Memory B cell (primary cell): ENCODE data around the gene KLHL29.
A peak's percentile ranks its signal among the peaks of the same experiment; 100 is the strongest.

Experiments used
- ATAC-seq: fragments of 150-1000 bp; cut with Tn5 transposase; 2 replicates; pipeline ENCODE4 v1.10.0; 2021; ENCODE audit warnings: low read depth, mild to moderate bottlenecking, moderate library complexity
- DNase-seq, 2 donors: peaks; one replicate each; pipeline ENCODE4 v3.0.0; 2022; ENCODE audit warnings: low spot score in 2 of 2
- H3K27ac Mint-ChIP-seq: one replicate; pipeline ENCODE4 v1.8.0; 2022; ENCODE audit warnings: mild to moderate bottlenecking, moderate library complexity, mixed read lengths
- H3K27me3 Mint-ChIP-seq: one replicate; pipeline ENCODE4 v1.8.0; 2022; ENCODE audit warnings: mixed read lengths
- H3K36me3 Mint-ChIP-seq: one replicate; pipeline ENCODE4 v1.8.0; 2022; ENCODE audit warnings: mild to moderate bottlenecking, mixed read lengths
- H3K4me1 Mint-ChIP-seq: one replicate; pipeline ENCODE4 v1.8.0; 2022; ENCODE audit warnings: mixed read lengths
- H3K4me3 Mint-ChIP-seq: one replicate; pipeline ENCODE4 v1.8.0; 2022; ENCODE audit warnings: mild to moderate bottlenecking, moderate library complexity, mixed read lengths
- H3K9me3 Mint-ChIP-seq: one replicate; pipeline ENCODE4 v1.8.0; 2022; ENCODE audit warnings: mixed read lengths

KLHL29 gene

DNA sequence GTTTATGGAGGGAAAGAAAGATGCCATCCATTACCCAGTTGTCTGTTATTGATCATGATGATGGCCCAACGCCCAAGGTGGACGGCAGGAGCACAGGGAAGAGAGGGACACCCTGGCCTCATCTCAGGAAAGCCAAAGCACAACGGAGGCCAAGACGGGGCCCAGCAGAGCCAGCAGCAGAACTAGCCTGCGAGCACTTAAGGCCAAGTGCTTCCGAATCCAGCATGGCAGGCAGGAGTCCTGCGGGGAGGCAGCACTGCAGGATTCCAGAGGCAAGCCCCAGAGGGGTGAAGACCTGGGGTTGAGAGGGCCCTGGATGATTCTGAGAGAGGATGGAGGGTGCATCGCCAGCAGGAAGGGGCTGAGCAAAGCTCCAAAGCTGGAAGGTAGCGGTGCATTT lies 28.3 kb upstream of the KLHL29 start:
- Mint-ChIP-seq H3K27ac (no peak overlapping the region), H3K4me1 (peaks cover 12% of the 10 kb centered on the region), H3K9me3 (no peaks in the 10 kb centered on the region), H3K36me3 (no peaks in the 10 kb centered on the region), H3K4me3 (no peak overlapping the region), H3K27me3 (peaks cover 20% of the 10 kb centered on the region)
- no peak for ATAC-seq
- DNase-seq: no peak

GRCh38 chr2:23359631-23360567 lies 25.1 kb upstream of the KLHL29 start:
- no peaks in the 10 kb centered on the region for H3K36me3 Mint-ChIP-seq
- ATAC-seq: no peak
- no peaks in the 10 kb centered on the region for H3K9me3 Mint-ChIP-seq
- H3K27me3 Mint-ChIP-seq: peaks cover 10% of the 10 kb centered on the region
- H3K27ac Mint-ChIP-seq: no peak overlapping the region
- no peak for DNase-seq
- H3K4me1 Mint-ChIP-seq: peaks cover 2% of the 10 kb centered on the region
- H3K4me3 Mint-ChIP-seq: no peak overlapping the region

DNA sequence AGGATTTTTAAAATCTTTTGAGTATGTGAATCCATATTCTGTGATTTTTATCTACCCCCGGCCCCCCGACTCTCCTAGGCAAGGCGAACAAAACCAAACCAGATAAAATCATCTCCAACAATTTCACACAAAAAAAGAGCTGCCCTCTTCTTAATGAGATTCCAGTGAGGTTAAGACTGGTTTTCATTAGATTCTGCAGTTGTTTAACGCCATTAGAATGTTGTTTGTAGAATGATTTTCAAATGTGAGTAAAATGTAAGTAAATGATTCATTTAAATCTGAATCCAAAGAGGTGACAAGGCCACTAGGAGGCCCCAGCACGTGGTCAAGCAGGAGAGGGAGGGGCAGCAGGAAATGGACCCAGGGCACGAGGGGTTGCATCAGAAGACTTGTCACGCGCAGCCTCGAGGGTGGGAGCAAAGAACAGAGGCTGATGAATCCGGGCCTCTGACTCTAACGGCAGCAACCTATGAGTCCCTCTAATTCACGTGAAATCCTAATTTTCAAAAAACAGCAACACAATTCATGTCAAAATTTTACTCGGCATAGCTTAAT lies 24.3 kb upstream of the KLHL29 start:
- peaks cover 15% of the 10 kb centered on the region for H3K27me3 Mint-ChIP-seq
- H3K27ac Mint-ChIP-seq: no peak overlapping the region
- no peaks in the 10 kb centered on the region for H3K36me3 Mint-ChIP-seq
- ATAC-seq (no peak), DNase-seq (no peak)
- H3K4me1 Mint-ChIP-seq: no peaks in the 10 kb centered on the region
- no peak overlapping the region for H3K4me3 Mint-ChIP-seq
- H3K9me3 Mint-ChIP-seq: peaks cover 5% of the 10 kb centered on the region

GRCh38 chr2:23361152-23361551 lies 23.8 kb upstream of the KLHL29 start:
- Mint-ChIP-seq H3K27ac (no peak overlapping the region), H3K4me1 (no peaks in the 10 kb centered on the region), H3K36me3 (no peaks in the 10 kb centered on the region), H3K9me3 (peaks cover 5% of the 10 kb centered on the region), H3K4me3 (no peak overlapping the region), H3K27me3 (peaks cover 15% of the 10 kb centered on the region)
- ATAC-seq: no peak
- DNase-seq: no peak

GRCh38 chr2:23363268-23363667 lies 21.7 kb upstream of the KLHL29 start:
- peaks cover 19% of the 10 kb centered on the region for H3K27me3 Mint-ChIP-seq

DNA sequence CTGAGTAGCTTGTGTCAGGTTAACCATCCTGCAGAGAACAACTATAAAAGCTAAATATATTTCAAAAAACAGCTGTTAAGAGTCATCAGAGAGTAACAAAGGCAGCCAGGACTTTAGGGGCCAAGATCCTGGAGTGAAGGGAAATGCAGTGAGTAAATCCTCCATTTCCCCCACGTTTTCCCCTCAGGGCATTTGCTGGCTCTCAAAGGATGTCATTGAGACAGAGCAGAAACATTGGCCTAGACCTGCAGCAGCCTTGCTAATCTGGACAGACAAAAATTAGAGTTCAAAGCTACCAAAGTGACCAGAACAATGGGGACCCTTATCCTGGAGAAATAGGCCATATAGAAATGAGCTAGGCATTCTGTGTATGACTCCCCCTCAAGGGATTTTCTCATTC lies 21.1 kb upstream of the KLHL29 start:
- Mint-ChIP-seq H3K4me1 (peaks cover 3% of the 10 kb centered on the region), H3K27me3 (peaks cover 19% of the 10 kb centered on the region)

More at GRCh38 chr2:23363268-23363667, 21.7 kb upstream of the KLHL29 start:
- H3K9me3 Mint-ChIP-seq: peaks cover 5% of the 10 kb centered on the region
- no peak for ATAC-seq
- peaks cover 3% of the 10 kb centered on the region for H3K4me1 Mint-ChIP-seq
- H3K27ac Mint-ChIP-seq: no peak overlapping the region
- no peaks in the 10 kb centered on the region for H3K36me3 Mint-ChIP-seq
- no peak overlapping the region for H3K4me3 Mint-ChIP-seq
- DNase-seq: no peak

GRCh38 chr2:23366720-23367119 lies 18.3 kb upstream of the KLHL29 start:
- Mint-ChIP-seq H3K27me3 (peaks cover 12% of the 10 kb centered on the region), H3K36me3 (no peaks in the 10 kb centered on the region), H3K27ac (no peak overlapping the region), H3K4me3 (no peak overlapping the region), H3K9me3 (peaks cover 5% of the 10 kb centered on the region), H3K4me1 (peaks cover 3% of the 10 kb centered on the region)
- DNase-seq (no peak), ATAC-seq (no peak)

More for the DNA sequence above, 21.1 kb upstream of the KLHL29 start:
- no peak overlapping the region for H3K27ac Mint-ChIP-seq
- ATAC-seq (no peak), DNase-seq (no peak)
- no peaks in the 10 kb centered on the region for H3K36me3 Mint-ChIP-seq
- H3K4me3 Mint-ChIP-seq: no peak overlapping the region
- peaks cover 5% of the 10 kb centered on the region for H3K9me3 Mint-ChIP-seq

DNA sequence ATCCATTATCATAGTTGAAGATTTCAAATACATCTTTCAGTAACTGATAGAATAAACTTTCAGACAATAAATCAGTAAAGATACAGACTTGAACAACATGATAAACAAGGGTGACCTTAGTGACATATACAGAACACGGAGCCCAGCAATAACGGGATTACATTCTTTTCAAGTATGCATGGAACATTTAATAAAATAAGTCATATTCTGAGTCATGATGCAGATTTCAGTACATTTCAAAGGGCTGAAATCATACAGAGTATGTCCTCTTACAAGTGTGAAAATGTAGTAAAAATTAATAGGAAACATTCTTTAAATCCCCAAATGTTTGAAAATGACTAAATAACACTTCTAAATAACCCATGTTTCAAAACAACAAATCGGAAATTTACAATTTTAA lies 17.2 kb upstream of the KLHL29 start:
- Mint-ChIP-seq H3K4me1 (peaks cover 3% of the 10 kb centered on the region), H3K9me3 (peaks cover 5% of the 10 kb centered on the region), H3K27ac (no peak overlapping the region), H3K4me3 (no peak overlapping the region), H3K36me3 (no peaks in the 10 kb centered on the region), H3K27me3 (peaks cover 12% of the 10 kb centered on the region)
- ATAC-seq (no peak), DNase-seq (no peak)

DNA sequence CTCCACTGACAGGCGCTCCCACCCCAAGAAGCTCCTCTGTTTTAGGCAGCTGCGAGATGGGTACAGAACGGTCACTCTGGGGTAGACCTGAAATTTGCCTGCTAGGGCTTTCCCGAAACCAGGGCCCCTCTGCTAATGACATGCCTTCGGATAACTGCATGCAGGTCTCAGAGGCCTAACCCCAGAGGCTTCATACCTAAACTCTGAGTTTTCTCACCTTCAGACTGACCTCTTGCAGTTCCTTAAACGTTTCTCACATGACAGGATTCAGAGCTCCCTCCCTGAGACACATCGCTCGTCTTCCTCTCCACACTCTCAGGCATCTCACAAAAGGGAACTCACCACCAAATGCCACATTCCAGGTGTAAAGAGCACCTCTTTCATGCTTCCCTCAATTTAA lies 11.3 kb upstream of the KLHL29 start:
- Mint-ChIP-seq H3K4me3 (no peak overlapping the region), H3K9me3 (no peaks in the 10 kb centered on the region), H3K36me3 (no peaks in the 10 kb centered on the region), H3K27me3 (peaks cover 2% of the 10 kb centered on the region), H3K4me1 (peaks cover 4% of the 10 kb centered on the region), H3K27ac (no peak overlapping the region)
- DNase-seq (no peak), ATAC-seq (no peak)

- peak; percentile 68 for ATAC-seq
- no peaks in the 10 kb centered on the region for H3K36me3 Mint-ChIP-seq
- no peak for DNase-seq
Observed at GRCh38 chr2:23375448-23375847, 9.5 kb upstream of the KLHL29 start.

GRCh38 chr2:23376075-23376474 lies 8.9 kb upstream of the KLHL29 start:
- H3K4me1 Mint-ChIP-seq: peaks cover 11% of the 10 kb centered on the region
- no peak overlapping the region for H3K4me3 Mint-ChIP-seq
- no peaks in the 10 kb centered on the region for H3K36me3 Mint-ChIP-seq
- DNase-seq: no peak
- ATAC-seq: no peak
- H3K27ac Mint-ChIP-seq: no peak overlapping the region
- peaks cover 2% of the 10 kb centered on the region for H3K27me3 Mint-ChIP-seq
- H3K9me3 Mint-ChIP-seq: no peaks in the 10 kb centered on the region

More at GRCh38 chr2:23375448-23375847, 9.5 kb upstream of the KLHL29 start:
- H3K27ac Mint-ChIP-seq: no peak overlapping the region
- peaks cover 5% of the 10 kb centered on the region for H3K4me1 Mint-ChIP-seq
- H3K27me3 Mint-ChIP-seq: peaks cover 2% of the 10 kb centered on the region
- H3K4me3 Mint-ChIP-seq: no peak overlapping the region
- H3K9me3 Mint-ChIP-seq: no peaks in the 10 kb centered on the region

GRCh38 chr2:23376972-23377371 lies 8.0 kb upstream of the KLHL29 start:
- Mint-ChIP-seq H3K27ac (no peak overlapping the region), H3K27me3 (peaks cover 2% of the 10 kb centered on the region), H3K36me3 (no peaks in the 10 kb centered on the region), H3K9me3 (no peaks in the 10 kb centered on the region), H3K4me1 (peaks cover 16% of the 10 kb centered on the region), H3K4me3 (no peak overlapping the region)
- ATAC-seq: no peak
- DNase-seq: no peak

DNA sequence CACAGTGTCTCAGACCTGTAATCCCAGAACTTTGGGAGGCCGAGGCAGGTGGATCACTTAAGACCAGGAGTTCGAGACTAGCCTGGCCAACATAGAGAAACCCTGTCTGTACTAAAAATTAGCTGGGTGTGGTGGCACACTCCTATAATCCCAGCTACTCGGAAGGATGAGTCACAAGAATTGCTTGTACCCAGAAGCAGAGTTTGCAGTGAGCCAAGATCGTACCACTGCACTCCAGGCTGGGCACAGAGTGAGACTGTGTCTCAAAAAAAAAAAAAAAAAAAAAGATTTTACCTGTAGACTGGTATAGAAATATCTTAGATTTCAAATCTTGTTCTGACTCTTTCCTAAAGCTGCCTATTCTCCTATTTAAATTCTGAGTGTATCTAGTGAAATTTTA lies 7.2 kb upstream of the KLHL29 start:
- no peaks in the 10 kb centered on the region for H3K9me3 Mint-ChIP-seq
- no peak overlapping the region for H3K27ac Mint-ChIP-seq

DNA sequence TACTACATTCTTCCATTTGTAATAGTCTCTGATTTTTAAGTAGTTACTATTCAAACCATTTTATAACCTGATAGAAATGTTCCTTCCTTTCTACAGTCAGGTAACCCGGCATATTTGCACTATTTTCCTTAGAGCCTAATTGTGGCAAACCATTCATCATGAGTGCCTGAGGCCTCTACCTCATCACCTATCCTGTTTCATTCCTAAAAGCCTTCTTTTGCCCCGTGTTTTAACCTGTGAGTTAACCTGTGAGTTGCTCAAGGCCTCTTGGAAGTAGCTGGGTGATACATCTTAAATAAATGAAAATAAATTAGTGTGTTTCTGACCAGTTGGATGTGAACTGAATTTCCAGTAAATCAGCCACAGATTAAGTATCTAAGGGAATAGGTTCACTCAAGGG lies 6.5 kb upstream of the KLHL29 start:
- H3K36me3 Mint-ChIP-seq: no peaks in the 10 kb centered on the region
- peaks cover 2% of the 10 kb centered on the region for H3K27me3 Mint-ChIP-seq
- H3K4me1 Mint-ChIP-seq: peaks cover 16% of the 10 kb centered on the region
- H3K4me3 Mint-ChIP-seq: no peak overlapping the region
- no peak for ATAC-seq
- H3K27ac Mint-ChIP-seq: no peak overlapping the region
- no peak for DNase-seq
- no peaks in the 10 kb centered on the region for H3K9me3 Mint-ChIP-seq

More for the DNA sequence above, 7.2 kb upstream of the KLHL29 start:
- Mint-ChIP-seq H3K4me3 (no peak overlapping the region), H3K4me1 (peaks cover 16% of the 10 kb centered on the region), H3K36me3 (no peaks in the 10 kb centered on the region), H3K27me3 (peaks cover 2% of the 10 kb centered on the region)
- ATAC-seq (no peak), DNase-seq (no peak)
